DMS114 treated with DMSO at 0.1 percent for 48 hours (cell line): ENCODE results near the gene TMEM240.
"Not testable (repeated sequence)": the region's sequence is repeated elsewhere in the genome, so short reads cannot be mapped to it uniquely, and the experiment has no call there.

Experiments used
- DNase-seq: peaks from one replicate; lab custom pipeline; 2025; ENCODE audit not compliant: unreplicated experiment; lab: John Stamatoyannopoulos, UW

The TMEM240 gene

GRCh38 chr1:1540818-1541628 lies 599 bp upstream of the TMEM240 start:
- no peak for DNase-seq

DNA sequence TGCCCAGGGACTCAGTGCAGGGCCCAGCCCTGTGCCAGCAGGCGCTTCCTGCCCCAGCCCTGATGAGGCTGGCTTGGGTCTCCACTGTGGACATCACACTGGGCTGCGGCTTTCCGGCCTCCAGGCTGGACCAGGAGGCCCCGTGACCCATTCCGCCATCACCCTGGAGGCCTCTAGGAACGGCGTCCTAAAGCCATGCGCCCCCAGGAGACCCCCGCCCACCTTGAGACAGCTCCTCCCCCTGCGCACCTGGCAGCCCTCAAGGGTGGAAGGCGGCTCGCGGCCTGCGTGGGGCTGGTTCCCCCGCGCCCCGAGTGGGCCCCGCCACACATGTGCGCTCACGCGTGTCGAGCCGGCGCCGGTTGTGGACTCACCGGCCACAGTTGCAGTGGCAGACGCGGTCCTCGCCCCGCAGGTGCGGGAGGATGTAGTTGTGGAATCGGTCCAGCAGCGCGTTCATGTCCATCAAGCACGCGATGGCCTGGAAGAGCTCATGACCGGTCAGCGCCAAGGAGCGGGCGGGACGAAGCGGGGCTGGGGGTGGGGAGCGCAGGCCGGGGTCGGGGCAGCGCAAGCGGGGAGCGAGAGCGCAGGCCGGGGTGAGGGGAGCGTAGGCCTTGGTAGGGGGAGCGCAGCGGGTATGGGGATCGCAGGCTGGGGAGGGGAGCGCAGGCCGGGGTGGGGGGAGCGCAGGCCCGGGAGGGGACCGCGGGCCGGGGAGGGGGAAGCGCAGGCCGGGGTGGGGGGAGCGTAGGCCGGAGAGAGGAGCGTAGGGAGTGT lies 924 bp downstream of the TMEM240 start:
- no peak for DNase-seq

DNA sequence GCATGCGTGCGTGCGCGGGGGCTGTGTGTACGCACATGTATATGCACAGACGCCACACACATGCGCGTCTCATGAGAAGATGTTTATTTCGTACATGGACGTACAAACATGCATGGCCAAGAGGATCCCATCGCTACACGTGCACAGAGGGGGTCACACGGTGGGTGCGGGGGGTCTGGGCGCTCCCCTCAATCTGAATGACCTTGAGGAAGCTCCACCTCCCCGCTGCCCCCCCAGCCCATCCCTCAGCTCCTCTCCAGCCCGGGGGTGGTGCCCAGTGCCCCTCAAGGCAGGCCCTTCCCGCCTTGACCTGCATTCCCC lies 1.5 kb downstream of the TMEM240 start:
- DNase-seq, result no peak

GRCh38 chr1:1538334-1538733 lies 2.1 kb downstream of the TMEM240 start:
- DNase-seq, result no peak

DNA sequence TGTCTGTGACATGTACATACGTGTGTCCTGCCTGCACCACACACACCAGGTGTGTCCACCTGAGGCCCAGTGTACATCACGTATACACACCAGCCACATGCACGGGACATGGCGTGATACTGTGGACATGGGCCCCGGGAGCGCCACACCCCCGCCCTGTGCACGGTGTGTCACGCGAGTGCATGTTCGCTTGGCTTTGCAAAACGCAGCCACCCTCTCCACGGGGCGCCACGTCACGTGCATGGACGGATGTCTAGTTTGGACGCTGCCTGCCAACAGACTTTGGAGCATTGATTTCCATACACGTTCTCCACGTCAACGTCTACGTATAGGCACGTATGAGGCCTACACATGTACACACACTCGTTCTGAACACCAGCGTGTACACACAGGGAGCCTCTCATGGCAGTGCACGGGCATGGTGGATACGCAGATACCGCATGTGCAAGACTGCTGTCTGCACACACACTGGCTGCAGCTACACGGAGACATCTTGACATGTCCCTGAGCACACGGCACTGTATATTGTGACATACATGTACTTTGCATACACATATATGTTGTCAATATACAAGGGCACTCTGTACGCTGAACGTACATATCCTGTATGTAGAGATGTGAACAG lies 2.7 kb downstream of the TMEM240 start:
- DNase-seq, result no peak

- DNase-seq, result no peak
These were observed 3.4 kb downstream of the TMEM240 start for GRCh38 chr1:1536938-1537546.

- no peak for DNase-seq
These were observed 4.1 kb downstream of the TMEM240 start for GRCh38 chr1:1536019-1536937.

DNA sequence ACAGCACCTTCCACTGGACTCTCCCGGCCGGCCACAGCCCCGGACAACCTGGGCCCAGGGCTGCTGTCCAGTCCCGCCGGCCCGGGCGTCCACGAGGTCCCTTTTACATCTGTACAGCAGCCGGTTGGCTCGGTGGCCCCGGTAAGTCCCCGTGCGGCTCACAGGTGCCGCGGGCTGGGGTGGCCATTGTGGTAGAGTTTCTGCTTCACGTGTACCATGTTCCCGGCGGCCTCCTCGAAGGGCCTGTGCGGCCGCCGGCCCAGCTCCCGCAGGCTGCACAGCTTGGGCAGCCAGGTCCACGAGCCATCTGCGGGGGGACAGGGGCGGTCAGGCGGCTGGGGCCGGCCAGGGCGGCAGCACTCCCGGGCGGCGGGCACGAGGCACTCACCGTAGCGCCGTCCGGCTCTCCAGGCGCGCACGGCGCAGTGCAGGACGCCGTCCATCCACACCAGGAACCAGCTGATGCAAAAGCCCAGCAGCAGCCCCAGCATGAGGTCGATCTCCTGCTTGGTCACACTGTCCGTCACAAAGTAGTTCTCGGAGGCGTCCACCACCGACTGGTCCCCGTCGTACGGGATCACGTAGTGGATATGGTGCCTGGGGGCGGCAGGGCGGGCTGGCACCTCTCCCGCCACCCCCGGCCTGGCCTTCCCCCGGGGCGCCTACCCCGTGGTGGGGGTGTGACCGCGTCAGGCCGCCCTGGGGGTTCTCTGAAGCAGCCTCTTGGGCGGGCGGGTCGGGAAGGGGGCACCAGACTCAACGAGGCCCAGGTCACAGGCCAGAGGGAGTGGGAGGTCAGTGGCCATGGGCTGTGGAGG lies 5.0 kb downstream of the TMEM240 start:
- no peak for DNase-seq

DNA sequence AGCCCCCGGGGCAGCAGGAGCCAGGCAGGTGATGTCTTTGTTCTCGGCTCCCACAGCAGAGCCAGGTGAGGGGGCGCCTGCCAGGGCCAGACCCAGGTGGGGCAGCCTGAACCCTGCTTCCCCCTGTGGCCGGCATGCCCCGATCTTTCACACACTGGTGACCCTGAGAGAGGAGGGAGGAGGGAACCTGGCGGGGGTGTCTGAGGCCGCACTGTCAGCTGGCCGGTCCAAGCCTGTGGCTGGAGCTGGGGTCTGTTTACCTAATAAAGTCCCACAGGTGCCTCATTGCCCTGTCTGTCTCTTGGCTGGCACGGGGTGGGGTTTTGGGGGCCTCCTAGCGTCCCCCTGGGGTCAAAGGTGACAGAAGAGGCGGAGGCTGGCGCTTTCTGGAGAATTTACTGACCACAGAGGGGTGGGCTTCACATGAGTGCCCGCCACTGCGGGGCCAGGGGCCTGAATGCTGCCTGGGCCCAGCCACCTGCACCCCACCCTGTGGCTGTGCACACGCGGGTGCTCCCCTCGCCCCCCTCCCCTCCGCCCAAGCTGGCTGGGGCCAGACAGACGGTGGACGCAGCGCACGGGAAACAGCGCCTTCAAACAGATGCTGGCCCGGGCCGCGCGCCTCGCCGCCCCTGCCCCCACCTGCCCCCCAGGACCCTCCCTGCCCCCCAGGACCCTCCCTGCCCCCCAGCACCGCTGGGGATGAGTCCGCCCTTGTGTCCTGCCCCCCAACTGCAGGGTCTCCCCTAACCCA lies 5.8 kb downstream of the TMEM240 start:
- DNase-seq, result no peak

DNA sequence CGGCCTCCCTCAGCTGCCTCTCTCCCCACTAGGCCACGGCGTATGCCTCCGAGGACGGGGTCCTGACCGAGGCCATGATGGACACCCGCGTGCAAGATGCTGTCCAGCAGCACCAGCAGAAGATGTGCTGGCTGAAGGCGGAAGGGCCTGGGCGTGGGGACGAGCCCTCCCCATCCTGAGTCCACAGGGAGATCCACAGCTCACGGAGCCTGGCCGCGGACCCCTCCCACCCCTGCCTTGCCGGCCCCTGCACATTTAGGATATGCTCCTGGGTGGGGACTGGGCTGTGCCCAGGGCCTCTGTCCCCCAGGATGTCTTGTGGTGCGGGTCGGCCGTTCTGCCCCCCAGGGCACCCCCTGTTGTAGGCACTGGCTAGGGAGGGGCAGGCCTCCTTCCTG lies 6.5 kb downstream of the TMEM240 start:
- DNase-seq, result not testable (repeated sequence)

DNA sequence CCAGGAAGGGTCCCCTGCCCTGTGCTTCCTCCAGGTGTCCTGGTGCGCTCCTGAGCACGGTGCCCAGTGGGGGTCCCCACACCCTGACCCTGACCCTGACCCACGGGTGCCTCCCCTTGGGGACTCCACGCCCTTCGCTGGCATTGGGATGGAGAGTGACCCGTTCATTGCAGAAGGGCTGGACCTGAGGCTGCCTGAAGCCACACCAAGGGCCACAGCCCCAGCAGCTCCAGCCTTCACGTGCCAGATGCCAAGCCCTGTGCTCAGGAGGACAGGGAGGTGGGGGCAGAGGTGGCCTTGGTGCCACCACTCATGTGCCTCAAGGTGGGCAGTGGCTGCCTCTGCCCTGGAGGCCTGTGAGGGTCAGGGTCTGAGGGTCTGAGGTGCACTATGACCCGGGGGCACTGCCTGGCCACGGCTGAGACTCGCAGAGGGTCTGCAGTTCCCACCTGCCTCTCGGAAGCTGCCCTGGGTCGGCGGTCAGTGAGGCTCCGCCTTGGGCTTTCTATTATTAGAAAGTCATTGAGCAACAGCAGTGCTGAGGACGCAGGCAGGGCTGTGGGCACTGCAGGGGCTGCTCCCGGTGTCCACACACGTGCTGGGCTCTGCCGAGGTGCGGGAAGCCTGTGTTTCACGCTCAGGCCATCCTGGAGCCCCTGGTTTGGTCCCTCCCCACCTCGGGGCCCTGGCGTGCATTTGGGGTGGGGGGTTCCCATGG lies 7.1 kb downstream of the TMEM240 start:
- DNase-seq, result not testable (repeated sequence)

- no peak for DNase-seq
These were observed 8.5 kb downstream of the TMEM240 start for GRCh38 chr1:1531947-1532346.

- no peak for DNase-seq
These were observed 10.5 kb downstream of the TMEM240 start for GRCh38 chr1:1529936-1530335.

DNA sequence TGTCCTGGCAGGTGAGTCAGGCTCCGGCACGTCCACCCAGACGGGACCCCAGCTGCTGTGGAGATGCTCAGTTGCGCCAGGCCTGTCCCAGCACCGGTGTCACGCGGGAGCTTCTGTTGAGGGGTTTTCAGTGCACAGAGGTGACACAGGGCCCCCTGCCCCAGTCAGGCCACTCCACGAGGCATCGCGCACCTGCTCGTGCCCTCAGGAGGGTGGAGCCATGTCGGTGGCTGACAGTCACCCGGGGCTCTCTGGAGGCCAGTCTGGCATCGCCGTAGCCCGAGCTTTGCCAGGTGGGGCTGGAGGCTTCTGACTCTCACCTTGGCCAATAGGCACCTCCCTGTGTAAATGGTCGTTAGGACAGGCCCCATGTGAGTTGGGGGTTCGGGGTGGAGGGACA lies 11.1 kb downstream of the TMEM240 start:
- DNase-seq, result no peak

GRCh38 chr1:1528301-1529267 lies 11.8 kb downstream of the TMEM240 start:
- no peak for DNase-seq

DNA sequence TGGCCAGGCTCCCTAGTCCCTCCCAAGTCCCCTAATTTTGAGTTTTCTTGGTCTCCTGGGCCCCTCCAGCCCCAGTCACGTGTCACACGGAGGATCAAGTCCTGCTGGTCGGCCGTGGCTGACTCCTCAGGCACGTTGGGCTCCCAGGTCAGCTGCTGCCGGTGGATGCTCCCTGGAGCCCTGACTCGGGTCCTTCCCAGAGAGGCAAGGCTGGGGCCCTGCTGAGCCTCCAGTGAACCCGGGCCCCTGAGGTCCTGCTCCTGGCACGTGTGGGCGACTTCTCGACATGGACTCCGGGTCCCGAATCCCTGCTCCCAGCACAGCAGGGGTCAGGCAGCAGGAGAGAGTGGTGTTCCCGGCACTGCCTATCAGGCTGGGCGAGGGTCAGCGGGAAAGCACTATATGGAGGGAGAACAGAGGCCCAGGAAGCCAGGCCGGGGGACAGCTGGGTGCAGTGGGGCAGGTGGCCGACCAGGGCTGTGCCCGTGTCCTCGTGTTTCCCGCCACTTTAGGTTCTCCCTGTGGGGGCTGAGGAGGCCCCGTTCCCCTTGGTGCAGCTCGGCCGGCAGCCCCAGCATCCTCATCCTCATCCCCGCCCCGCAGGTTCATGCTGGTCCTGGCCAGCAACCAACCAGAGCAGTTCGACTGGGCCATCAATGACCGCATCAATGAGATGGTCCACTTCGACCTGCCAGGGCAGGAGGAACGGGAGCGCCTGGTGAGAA lies 13.2 kb downstream of the TMEM240 start:
- no peak for DNase-seq

DNA sequence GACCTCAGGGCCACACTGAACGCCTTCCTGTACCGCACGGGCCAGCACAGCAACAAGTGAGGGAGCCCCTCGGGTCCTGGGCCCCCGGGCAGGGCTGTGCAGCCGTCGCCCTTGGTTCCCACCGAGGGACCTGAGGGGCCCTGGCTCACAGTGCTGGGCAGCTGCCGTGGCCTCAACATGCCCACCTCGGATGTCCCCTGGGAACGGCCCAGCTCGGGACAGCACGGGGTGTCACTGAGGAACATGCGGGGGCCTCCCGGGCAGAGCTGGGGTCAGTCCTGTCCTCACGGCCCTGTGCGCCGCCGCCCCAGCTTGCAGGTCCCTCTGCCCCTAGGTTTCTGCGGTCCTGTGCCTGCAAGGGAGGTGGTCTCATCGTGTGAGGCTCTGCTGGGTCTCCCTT lies 13.9 kb downstream of the TMEM240 start:
- DNase-seq, result not testable (repeated sequence)
